Activated B cell treated with CpG ODN at 0.5 μM for 24 hours (primary cell): ENCODE results near the gene CLMP. TPM values are rescaled to one million over a fixed set of nuclear protein-coding genes. Genes with fewer than 3 reads are reported as not detected.

ENCODE experiments used
- ATAC-seq: fragments of 200-7000 bp; cut with Tn5 transposase; one replicate; pipeline ENCODE4 v1.10.0; 2021; ENCODE audit warnings: low read depth, mild to moderate bottlenecking, moderate library complexity
- CTCF ChIA-PET: fragments of 350-600 bp; sonication (Branson Sonifier 250); formaldehyde crosslinking; loops from one replicate; lab custom pipeline; 2021; ENCODE audit warnings: antibody characterized with exemption; lab: Charles Lee
- POLR2A ChIA-PET: fragments of 350-600 bp; sonication (Branson Sonifier 250); formaldehyde crosslinking; loops from one replicate; lab custom pipeline; 2021; ENCODE audit warnings: antibody characterized with exemption; lab: Charles Lee
- DNase-seq: peaks from one replicate; pipeline ENCODE4 v3.0.0; 2022
- H3K27ac Mint-ChIP-seq: one replicate; pipeline ENCODE4 v1.8.0; 2020; ENCODE audit warnings: mixed read lengths
- H3K27me3 Mint-ChIP-seq: one replicate; pipeline ENCODE4 v1.8.0; 2021; ENCODE audit warnings: mixed read lengths
- H3K36me3 Mint-ChIP-seq: one replicate; pipeline ENCODE4 v1.8.0; 2021; ENCODE audit warnings: low read depth, mixed read lengths
- H3K4me1 Mint-ChIP-seq: one replicate; pipeline ENCODE4 v1.8.0; 2021; ENCODE audit warnings: mixed read lengths
- H3K4me3 Mint-ChIP-seq: one replicate; pipeline ENCODE4 v1.8.0; 2020; ENCODE audit warnings: mild to moderate bottlenecking, mixed read lengths
- H3K9me3 Mint-ChIP-seq: one replicate; pipeline ENCODE4 v1.8.0; 2020; ENCODE audit warnings: mixed read lengths
- CTCF ChIP-seq: fragments of 200-600 bp; IDR thresholded peaks from one replicate; pipeline ENCODE4 v1.8.0; 2022; ENCODE audit warnings: antibody characterized with exemption, mild to moderate bottlenecking
- intact Hi-C: fragments of 100-400 bp; cut with micrococcal nuclease; formaldehyde crosslinking; loops from one replicate; pipeline ENCODE4 v1.15.1; 2024
- total RNA-seq: library from RNA; stranded (reverse); gene quantifications from 2 replicates; pipeline ENCODE4 v1.2.3, GENCODE V29; 2022

CLMP gene
- total RNA-seq, 1 donor from 2014 or later: not detected

DNA sequence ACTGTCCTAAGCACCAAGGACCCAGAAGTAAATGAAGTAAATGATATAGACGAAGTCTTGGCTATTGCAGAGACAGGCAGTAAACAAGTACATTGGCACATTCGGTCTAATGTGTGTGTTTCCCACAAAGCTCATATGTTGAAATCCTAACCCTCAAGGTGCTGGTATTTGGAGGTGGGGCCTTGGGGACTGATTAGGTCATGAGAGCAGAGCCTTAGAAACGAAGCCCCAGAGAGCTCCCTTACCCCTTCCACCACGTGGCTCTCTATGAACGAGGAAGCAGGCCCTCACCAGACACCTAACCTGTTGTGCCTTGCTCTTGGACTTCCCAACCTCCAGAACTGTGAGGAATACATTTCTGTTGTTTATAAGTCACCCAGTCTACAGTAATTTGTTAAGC lies 14.9 kb downstream of the CLMP start:
- Mint-ChIP-seq H3K36me3 (no peaks in the 10 kb centered on the region), H3K4me1 (no peaks in the 10 kb centered on the region), H3K27ac (no peak overlapping the region), H3K9me3 (no peaks in the 10 kb centered on the region), H3K27me3 (peaks cover 15% of the 10 kb centered on the region), H3K4me3 (no peak overlapping the region)
- ChIA-PET POLR2A (no interaction called here), CTCF (no interaction called here)
- DNase-seq: no peak
- no peak for TF ChIP-seq CTCF
- intact Hi-C loops: no loop called here
- no peak for ATAC-seq

GRCh38 chr11:123179586-123179985 lies 15.5 kb downstream of the CLMP start:
- Mint-ChIP-seq H3K27me3 (peaks cover 9% of the 10 kb centered on the region), H3K36me3 (no peaks in the 10 kb centered on the region), H3K4me3 (no peak overlapping the region), H3K4me1 (no peaks in the 10 kb centered on the region), H3K9me3 (no peaks in the 10 kb centered on the region), H3K27ac (no peak overlapping the region)
- no peak for DNase-seq
- POLR2A ChIA-PET: no interaction called here
- no peak for TF ChIP-seq CTCF
- ATAC-seq: no peak
- intact Hi-C loops: loop anchor here (5.0 kb wide), 1 partner anchor 453 kb away; no protein-coding TSS in a partner anchor
- CTCF ChIA-PET: no interaction called here

- Mint-ChIP-seq H3K27me3 (peaks cover 6% of the 10 kb centered on the region), H3K36me3 (no peaks in the 10 kb centered on the region), H3K9me3 (no peaks in the 10 kb centered on the region), H3K4me3 (no peak overlapping the region), H3K4me1 (no peaks in the 10 kb centered on the region), H3K27ac (no peak overlapping the region)
- ChIA-PET CTCF (no interaction called here), POLR2A (no interaction called here)
- intact Hi-C loops: loop anchor here (5.0 kb wide), 1 partner anchor 454 kb away; no protein-coding TSS in a partner anchor
- ATAC-seq (no peak), DNase-seq (no peak)
- TF ChIP-seq CTCF: no peak
Measured at GRCh38 chr11:123178186-123178585, 16.9 kb downstream of the CLMP start.

DNA sequence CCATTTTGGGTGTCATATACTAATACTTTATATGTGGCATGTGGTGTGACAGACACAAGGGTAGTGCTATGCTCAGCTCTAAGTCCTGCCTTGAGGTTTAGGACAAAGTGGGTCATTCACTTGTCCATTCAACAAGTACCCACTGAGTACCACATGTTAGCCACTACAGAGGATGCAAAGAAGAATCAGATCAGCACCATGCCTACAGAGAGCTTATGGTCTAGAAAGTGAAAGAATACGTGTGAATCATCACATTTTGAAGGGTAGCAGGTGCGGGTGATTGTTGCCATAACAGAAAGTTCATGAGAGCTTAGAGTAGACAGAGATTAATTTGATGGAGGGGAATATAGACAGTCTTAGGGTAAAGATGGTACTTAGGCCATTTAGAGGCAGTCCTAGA lies 18.3 kb downstream of the CLMP start:
- TF ChIP-seq CTCF: no peak
- ATAC-seq (no peak), DNase-seq (no peak)
- no peaks in the 10 kb centered on the region for H3K9me3 Mint-ChIP-seq
- no peak overlapping the region for H3K27ac Mint-ChIP-seq
- CTCF ChIA-PET: no interaction called here
- H3K4me3 Mint-ChIP-seq: no peak overlapping the region
- H3K4me1 Mint-ChIP-seq: no peaks in the 10 kb centered on the region
- POLR2A ChIA-PET: no interaction called here
- peaks cover under 1% of the 10 kb centered on the region for H3K27me3 Mint-ChIP-seq
- H3K36me3 Mint-ChIP-seq: no peaks in the 10 kb centered on the region
- intact Hi-C loops: loop anchor here (5.0 kb wide), 1 partner anchor 456 kb away; no protein-coding TSS in a partner anchor

GRCh38 chr11:123174196-123175183 lies 20.6 kb downstream of the CLMP start:
- no peaks in the 10 kb centered on the region for H3K4me1 Mint-ChIP-seq
- intact Hi-C loops: loop anchor here (5.0 kb wide), 1 partner anchor 458 kb away; no protein-coding TSS in a partner anchor
- ATAC-seq (no peak), DNase-seq (no peak)
- H3K36me3 Mint-ChIP-seq: no peaks in the 10 kb centered on the region
- H3K27me3 Mint-ChIP-seq: no peaks in the 10 kb centered on the region
- ChIA-PET CTCF (no interaction called here), POLR2A (no interaction called here)
- H3K4me3 Mint-ChIP-seq: no peak overlapping the region
- no peaks in the 10 kb centered on the region for H3K9me3 Mint-ChIP-seq
- TF ChIP-seq CTCF: no peak
- H3K27ac Mint-ChIP-seq: no peak overlapping the region
